Keratinocyte (primary cell): ENCODE measurements around the gene DCTPP1.

ENCODE experiments used
- EZH2 ChIP-seq: IDR thresholded peaks from one replicate; pipeline ENCODE4 v1.6.1; 2012; ENCODE audit warnings: inconsistent platforms, mild to moderate bottlenecking, low read length, moderate library complexity
- TF ChIP-seq, protein P1 (sequence below), 3 experiments: IDR thresholded peaks in 1 of 3; conservative IDR thresholded peaks in 1 of 3; optimal IDR thresholded peaks in 1 of 3; 2 replicates in 2 of 3; 3 replicates in 1 of 3; pipeline versions ENCODE3 to v1.5.1; 2011; ENCODE audit warnings: low read length in 3 of 3, mild to moderate bottlenecking in 3 of 3, moderate library complexity in 2 of 3, control low read depth in 1 of 3, inconsistent platforms in 1 of 3; ENCODE audit not compliant: insufficient read depth in 2 of 3; ENCODE audit errors: extremely low read depth in 1 of 3

DNA sequence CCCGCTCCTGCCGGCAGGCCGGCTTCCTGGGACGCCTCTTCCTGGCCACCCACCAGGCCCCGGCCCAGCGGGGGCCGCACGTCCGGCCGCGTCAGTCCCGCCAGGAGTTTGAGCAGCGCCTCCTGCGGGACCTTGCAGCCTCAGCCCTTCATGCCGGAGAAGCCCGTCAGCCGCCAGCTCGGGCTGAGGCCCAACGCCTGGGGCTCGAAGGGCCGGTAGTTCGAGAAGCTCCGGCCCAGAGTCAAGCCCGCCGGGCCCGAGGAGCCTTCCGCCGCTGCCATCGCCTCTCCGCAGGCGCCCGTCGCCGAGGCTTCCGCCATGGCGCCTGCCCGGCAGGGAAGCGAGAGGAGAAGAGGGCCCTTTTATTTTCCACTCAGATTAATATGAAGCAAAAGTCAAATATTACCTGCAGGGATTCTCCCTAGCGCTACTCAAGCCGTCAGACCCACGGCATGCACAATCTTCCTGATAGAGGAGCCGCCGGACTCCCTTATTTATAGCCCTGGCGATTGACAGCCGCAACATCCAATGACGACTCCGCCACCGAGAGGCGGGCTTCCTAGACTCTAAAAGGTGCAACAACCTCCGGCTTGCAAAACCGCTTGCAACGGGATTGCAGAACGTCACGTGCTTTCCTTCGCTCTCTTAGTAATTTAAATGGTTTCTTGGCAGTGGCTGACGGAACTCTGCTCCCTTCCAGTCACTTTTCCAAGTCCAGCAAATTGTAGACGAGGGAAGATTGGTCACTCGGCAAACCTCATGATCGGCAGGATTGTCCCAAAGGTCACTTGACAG lies 15.8 kb upstream of the DCTPP1 start, which contains the start of gene SEPHS2:
- TF ChIP-seq, protein P1, sequence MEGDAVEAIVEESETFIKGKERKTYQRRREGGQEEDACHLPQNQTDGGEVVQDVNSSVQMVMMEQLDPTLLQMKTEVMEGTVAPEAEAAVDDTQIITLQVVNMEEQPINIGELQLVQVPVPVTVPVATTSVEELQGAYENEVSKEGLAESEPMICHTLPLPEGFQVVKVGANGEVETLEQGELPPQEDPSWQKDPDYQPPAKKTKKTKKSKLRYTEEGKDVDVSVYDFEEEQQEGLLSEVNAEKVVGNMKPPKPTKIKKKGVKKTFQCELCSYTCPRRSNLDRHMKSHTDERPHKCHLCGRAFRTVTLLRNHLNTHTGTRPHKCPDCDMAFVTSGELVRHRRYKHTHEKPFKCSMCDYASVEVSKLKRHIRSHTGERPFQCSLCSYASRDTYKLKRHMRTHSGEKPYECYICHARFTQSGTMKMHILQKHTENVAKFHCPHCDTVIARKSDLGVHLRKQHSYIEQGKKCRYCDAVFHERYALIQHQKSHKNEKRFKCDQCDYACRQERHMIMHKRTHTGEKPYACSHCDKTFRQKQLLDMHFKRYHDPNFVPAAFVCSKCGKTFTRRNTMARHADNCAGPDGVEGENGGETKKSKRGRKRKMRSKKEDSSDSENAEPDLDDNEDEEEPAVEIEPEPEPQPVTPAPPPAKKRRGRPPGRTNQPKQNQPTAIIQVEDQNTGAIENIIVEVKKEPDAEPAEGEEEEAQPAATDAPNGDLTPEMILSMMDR (optimal IDR thresholded peaks at IDR 0.05 in 1 of 3, IDR thresholded peaks at IDR 0.05 in 1 of 3, conservative IDR thresholded peaks at IDR 0.05 in 1 of 3; ENCODE audit: extremely low read depth in 1 of 3, insufficient read depth in 2 of 3, low read length in 3 of 3), result peak; percentile 23 to 53 (median 49)
- TF ChIP-seq EZH2, result no peak
